CD8-positive, alpha-beta memory T cell (primary cell): ENCODE measurements around the gene IQCH. TPM values are rescaled to one million over a fixed set of nuclear protein-coding genes. Genes with fewer than 3 reads are reported as not detected.

Experiments
- CTCF ChIA-PET: fragments of 350-600 bp; sonication (Branson Sonifier 250); formaldehyde crosslinking; loops from one replicate; lab custom pipeline; 2021; ENCODE audit warnings: antibody characterized with exemption; lab: Charles Lee
- POLR2A ChIA-PET: fragments of 350-600 bp; sonication (Branson Sonifier 250); formaldehyde crosslinking; loops from one replicate; lab custom pipeline; 2021; ENCODE audit warnings: antibody characterized with exemption; lab: Charles Lee
- DNase-seq, 5 donors: peaks; one replicate each; pipeline versions ENCODE4 v3.0.0 to v3.0.0-alpha.2; 2020 to 2022; ENCODE audit warnings: mixed read lengths in 1 of 5
- H3K27ac ChIP-seq: one replicate; pipeline ENCODE4 v1.7.0; 2013; ENCODE audit warnings: low read depth, mild to moderate bottlenecking, low read length, moderate library complexity
- H3K27me3 ChIP-seq: 2 replicates; pipeline ENCODE4 v1.7.0; 2013; ENCODE audit warnings: low read length, mild to moderate bottlenecking; ENCODE audit not compliant: insufficient read depth, poor library complexity, severe bottlenecking
- H3K36me3 ChIP-seq: 2 replicates; pipeline ENCODE4 v1.7.0; 2013; ENCODE audit warnings: mild to moderate bottlenecking, low read length, moderate library complexity; ENCODE audit not compliant: insufficient read depth
- H3K4me1 ChIP-seq: 2 replicates; pipeline ENCODE4 v1.7.0; 2013; ENCODE audit warnings: mild to moderate bottlenecking, low read length, moderate library complexity; ENCODE audit not compliant: insufficient read depth
- H3K4me3 ChIP-seq: 2 replicates; pipeline ENCODE4 v1.7.0; 2013; ENCODE audit warnings: mild to moderate bottlenecking, low read length
- H3K9me3 ChIP-seq: 2 replicates; pipeline ENCODE4 v1.7.0; 2013; ENCODE audit warnings: mild to moderate bottlenecking, low read length
- H3K27ac Mint-ChIP-seq, 8 donors: one replicate each; pipeline ENCODE4 v1.8.0; 2020 to 2021; ENCODE audit warnings: mixed read lengths in 8 of 8, mild to moderate bottlenecking in 6 of 8, inconsistent platforms in 3 of 8, moderate library complexity in 3 of 8
- H3K27me3 Mint-ChIP-seq, 2 donors: one replicate each; pipeline ENCODE4 v1.8.0; 2020 to 2021; ENCODE audit warnings: mixed read lengths in 2 of 2, mild to moderate bottlenecking in 1 of 2, moderate library complexity in 1 of 2
- H3K36me3 Mint-ChIP-seq, 3 donors: one replicate each; pipeline ENCODE4 v1.8.0; 2020 to 2021; ENCODE audit warnings: mixed read lengths in 3 of 3, inconsistent platforms in 1 of 3, mild to moderate bottlenecking in 1 of 3
- H3K4me1 Mint-ChIP-seq, 3 donors: one replicate each; pipeline ENCODE4 v1.8.0; 2020 to 2021; ENCODE audit warnings: mixed read lengths in 3 of 3, inconsistent platforms in 1 of 3, mild to moderate bottlenecking in 1 of 3
- H3K4me3 Mint-ChIP-seq, 7 donors: one replicate each; pipeline ENCODE4 v1.8.0; 2020 to 2021; ENCODE audit warnings: mixed read lengths in 7 of 7, mild to moderate bottlenecking in 6 of 7, moderate library complexity in 4 of 7, inconsistent platforms in 2 of 7
- H3K9me3 Mint-ChIP-seq, 5 donors: one replicate each; pipeline ENCODE4 v1.8.0; 2020 to 2022; ENCODE audit warnings: mixed read lengths in 5 of 5, mild to moderate bottlenecking in 3 of 5, moderate library complexity in 2 of 5, inconsistent platforms in 1 of 5
- polyA plus RNA-seq: library from polyadenylated mRNA; unstranded; fragments of 300-500 nt; fragmentation: Illumina TruSeq; gene quantifications from one replicate; pipeline ENCODE4 v1.2.3, GENCODE V29; 2021
- total RNA-seq, 2 experiments: library from RNA; stranded (reverse); gene quantifications; one replicate each; pipeline ENCODE4 v1.2.3, GENCODE V29; 2021

Gene IQCH
- total RNA-seq = 1 to 10 TPM; 1.0 to 1.3 TPM
- 0.52 TPM for polyA plus RNA-seq

GRCh38 chr15:67254238-67255175 is at the start of gene IQCH, which contains the start of gene AAGAB:
Gene IQCH, plus strand, starts transcription at chr15:67254786. Its CDS starts 111 bp downstream, at chr15:67254897.
Gene AAGAB, minus strand, starts transcription at chr15:67254661. Its CDS starts 30 bp downstream, at chr15:67254631.
- Mint-ChIP-seq H3K27me3 (no peaks in the 10 kb centered on the region), H3K9me3 (no peaks in the 10 kb centered on the region), H3K4me1 (peaks cover 39 to 56% (median 53%) of the 10 kb centered on the region in 3 donors), H3K27ac (peak within 1 kb of the TSS; percentile 82 to 99 (median 94)), H3K36me3 (peaks cover 0 to 12% (median 3%) of the 10 kb centered on the region in 3 donors), H3K4me3 (peak within 1 kb of the TSS; percentile 93 to 99 (median 95))
- no peaks in the 10 kb centered on the region for H3K9me3 ChIP-seq
- CTCF ChIA-PET = interaction anchor here (1.0 to 1.2 kb wide), 2 partner anchors 14 to 120 kb away, joined by 3 to 6 read pairs; no protein-coding TSS in a partner anchor
- POLR2A ChIA-PET = interaction anchor here (0.6 to 1.3 kb wide), 2 partner anchors 14 to 15 kb away, joined by 3 to 5 read pairs; no protein-coding TSS in a partner anchor
- DNase-seq = peak; percentile 93 to 98 (median 96)
- H3K4me3 ChIP-seq = peak within 1 kb of the TSS; percentile 85
- H3K36me3 ChIP-seq = no peaks in the 10 kb centered on the region
- peaks cover 16% of the 10 kb centered on the region for H3K4me1 ChIP-seq
- peak within 1 kb of the TSS; percentile 91 for H3K27ac ChIP-seq
- H3K27me3 ChIP-seq = no peaks in the 10 kb centered on the region

DNA sequence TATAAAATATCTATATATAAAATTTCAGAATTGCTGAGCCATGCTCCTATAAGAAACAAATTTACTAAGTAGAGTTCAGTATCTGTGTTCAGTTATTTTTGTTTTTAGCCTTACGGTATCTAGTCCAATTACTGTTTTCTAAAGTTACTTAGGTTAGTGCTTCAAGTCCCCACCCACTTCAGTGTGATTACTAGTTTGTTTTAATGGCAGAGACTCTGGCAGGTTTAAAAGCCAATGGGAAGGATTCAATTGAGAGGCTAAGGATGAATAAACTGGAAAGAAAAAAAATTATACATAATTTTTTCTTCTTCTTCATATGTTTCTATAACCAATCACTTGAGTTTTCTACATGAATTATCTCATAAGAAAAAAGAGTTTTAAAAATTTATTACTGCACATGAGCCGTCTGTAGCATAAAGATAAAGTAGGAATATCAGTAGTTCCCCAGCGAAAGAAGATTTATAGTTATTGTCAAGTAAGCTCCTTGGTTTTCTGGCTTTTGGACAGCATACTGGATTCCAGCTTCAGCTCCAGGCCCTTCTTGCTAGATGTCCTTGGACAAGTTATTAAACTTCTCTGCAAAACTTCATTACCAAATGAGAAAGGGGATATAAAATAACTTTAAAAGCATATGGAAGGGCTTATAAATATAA is 46.9 kb upstream of the IQCH start:
- H3K27ac ChIP-seq = no peak overlapping the region
- Mint-ChIP-seq H3K4me1 (peaks cover 0 to 4% (median 0%) of the 10 kb centered on the region in 3 donors), H3K27me3 (no peaks in the 10 kb centered on the region), H3K9me3 (no peaks in the 10 kb centered on the region), H3K4me3 (no peak overlapping the region), H3K36me3 (peaks cover 10 to 66% (median 22%) of the 10 kb centered on the region in 3 donors), H3K27ac (no peak overlapping the region)
- CTCF ChIA-PET = no interaction called here
- no peaks in the 10 kb centered on the region for H3K9me3 ChIP-seq
- H3K4me1 ChIP-seq = no peaks in the 10 kb centered on the region
- POLR2A ChIA-PET = no interaction called here
- no peak overlapping the region for H3K4me3 ChIP-seq
- DNase-seq = no peak
- no peaks in the 10 kb centered on the region for H3K27me3 ChIP-seq
- peaks cover 11% of the 10 kb centered on the region for H3K36me3 ChIP-seq

GRCh38 chr15:67208396-67208795 is 46.2 kb upstream of the IQCH start:
- H3K9me3 Mint-ChIP-seq = no peaks in the 10 kb centered on the region
- H3K27me3 Mint-ChIP-seq = no peaks in the 10 kb centered on the region
- H3K4me3 Mint-ChIP-seq = no peak overlapping the region
- Histone ChIP-seq H3K27ac (no peak overlapping the region), H3K27me3 (no peaks in the 10 kb centered on the region), H3K4me3 (no peak overlapping the region), H3K4me1 (no peaks in the 10 kb centered on the region), H3K36me3 (peaks cover 15% of the 10 kb centered on the region), H3K9me3 (no peaks in the 10 kb centered on the region)
- ChIA-PET CTCF (no interaction called here), POLR2A (no interaction called here)
- peaks cover 10 to 62% (median 18%) of the 10 kb centered on the region in 3 donors for H3K36me3 Mint-ChIP-seq
- peak overlapping the region in 2 of 8 donors; percentile 7 to 58 for H3K27ac Mint-ChIP-seq
- DNase-seq = no peak
- peaks cover 0 to 4% (median 0%) of the 10 kb centered on the region in 3 donors for H3K4me1 Mint-ChIP-seq

DNA sequence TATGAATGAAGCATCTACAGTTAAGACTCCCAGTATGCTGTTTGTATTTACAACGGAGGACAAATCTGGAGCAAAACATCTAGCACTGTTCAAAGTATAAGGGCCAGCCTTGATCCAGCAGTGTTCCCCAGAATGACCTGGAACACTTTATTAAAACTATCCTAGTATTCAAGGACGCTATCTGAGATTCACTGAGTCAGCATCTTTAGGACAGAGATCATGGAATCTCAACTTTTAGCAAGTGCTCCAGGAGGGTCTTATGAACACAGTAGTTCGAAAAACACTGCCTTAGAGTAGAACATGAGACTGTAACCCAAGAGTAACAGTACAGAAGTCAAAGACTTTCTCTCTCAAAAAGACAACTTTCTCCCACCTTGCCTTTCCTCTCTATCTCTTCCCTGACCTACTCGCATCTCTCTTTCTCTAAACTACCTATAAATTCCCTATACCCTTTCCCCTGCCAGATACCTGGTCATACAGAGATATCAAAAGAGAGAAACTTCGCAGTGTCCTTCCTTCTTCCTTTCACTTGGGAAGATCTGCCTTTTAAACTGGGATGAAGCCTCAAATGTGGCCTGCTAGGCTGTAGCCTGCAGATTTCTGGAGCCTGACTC is 43.9 kb upstream of the IQCH start:
- ChIA-PET CTCF (interaction anchor here (1.1 kb wide), 2 partner anchors 8 to 30 kb away, joined by 4 read pairs; no protein-coding TSS in a partner anchor), POLR2A (no interaction called here)
- Mint-ChIP-seq H3K27me3 (no peaks in the 10 kb centered on the region), H3K36me3 (peaks cover 7 to 49% (median 10%) of the 10 kb centered on the region in 3 donors), H3K4me3 (no peak overlapping the region), H3K27ac (peak overlapping the region in 2 of 8 donors; percentile 1 to 64), H3K4me1 (peaks cover 0 to 4% (median 0%) of the 10 kb centered on the region in 3 donors), H3K9me3 (no peaks in the 10 kb centered on the region)
- H3K9me3 ChIP-seq = no peaks in the 10 kb centered on the region
- H3K4me3 ChIP-seq = no peak overlapping the region
- no peaks in the 10 kb centered on the region for H3K27me3 ChIP-seq
- H3K4me1 ChIP-seq = no peaks in the 10 kb centered on the region
- peaks cover 8% of the 10 kb centered on the region for H3K36me3 ChIP-seq
- no peak overlapping the region for H3K27ac ChIP-seq
- no peak for DNase-seq

DNA sequence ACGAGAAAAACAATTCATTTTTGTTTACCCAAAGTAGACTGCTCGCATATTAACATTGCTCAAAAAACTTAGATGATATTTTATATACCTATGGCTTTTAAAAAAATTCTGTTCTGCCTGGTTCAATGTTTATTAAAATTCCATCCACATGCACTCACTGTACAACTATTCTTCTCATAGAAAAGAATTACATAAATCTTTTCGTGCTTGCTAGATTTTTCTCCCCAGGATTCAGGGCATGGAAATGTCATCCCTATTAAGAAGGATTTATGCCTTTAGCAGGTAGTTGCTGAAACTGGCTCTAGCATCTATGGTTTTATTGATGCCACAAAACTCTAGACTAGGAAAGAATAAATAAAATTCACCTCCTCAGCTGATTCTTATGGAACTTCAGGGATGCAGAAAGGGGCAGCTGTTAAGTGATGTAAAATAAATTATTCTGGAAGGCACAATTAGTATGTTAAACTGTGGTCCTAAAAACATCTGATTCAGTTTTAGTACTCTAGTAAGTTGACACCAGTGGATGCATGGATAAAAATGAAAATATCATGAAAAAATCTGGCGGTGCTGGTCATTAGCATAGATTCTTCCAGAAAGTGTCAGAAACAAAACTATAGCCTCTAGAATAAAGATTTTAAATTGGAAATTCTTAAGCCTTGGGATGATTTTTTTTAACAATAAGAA is 41.8 kb upstream of the IQCH start:
- Mint-ChIP-seq H3K27ac (no peak overlapping the region), H3K27me3 (no peaks in the 10 kb centered on the region), H3K36me3 (peaks cover 7 to 41% (median 15%) of the 10 kb centered on the region in 3 donors), H3K4me3 (no peak overlapping the region), H3K9me3 (no peaks in the 10 kb centered on the region), H3K4me1 (peaks cover 0 to 4% (median 0%) of the 10 kb centered on the region in 3 donors)
- no peak for DNase-seq
- ChIA-PET CTCF (no interaction called here), POLR2A (no interaction called here)
- Histone ChIP-seq H3K27ac (no peak overlapping the region), H3K36me3 (peaks cover 8% of the 10 kb centered on the region), H3K9me3 (no peaks in the 10 kb centered on the region), H3K4me3 (no peak overlapping the region), H3K27me3 (no peaks in the 10 kb centered on the region), H3K4me1 (no peaks in the 10 kb centered on the region)

DNA sequence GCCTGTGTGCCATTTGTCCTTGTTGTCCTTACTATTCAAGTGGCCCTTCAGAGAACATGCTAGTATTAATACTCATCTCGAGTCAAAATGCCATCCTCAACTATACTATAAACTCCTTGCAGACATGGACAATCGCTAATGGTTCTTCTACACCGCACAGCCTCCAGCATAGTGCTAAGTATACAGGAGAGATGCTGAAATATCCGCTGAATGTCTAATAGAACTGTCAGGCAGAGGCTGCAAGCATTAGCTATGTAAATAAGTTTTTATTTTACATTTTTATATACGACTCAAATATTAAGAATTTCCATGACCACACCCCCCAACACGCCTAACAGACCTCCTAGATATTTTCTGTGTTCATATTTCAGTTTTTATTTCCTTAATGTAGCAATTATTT is 39.5 kb upstream of the IQCH start:
- ChIA-PET POLR2A (no interaction called here), CTCF (no interaction called here)
- H3K4me1 Mint-ChIP-seq = peaks cover 0 to 3% (median 0%) of the 10 kb centered on the region in 3 donors
- no peaks in the 10 kb centered on the region for H3K4me1 ChIP-seq
- no peak overlapping the region for H3K4me3 ChIP-seq
- H3K9me3 Mint-ChIP-seq = no peaks in the 10 kb centered on the region
- no peaks in the 10 kb centered on the region for H3K27me3 Mint-ChIP-seq
- H3K36me3 Mint-ChIP-seq = peaks cover 4 to 42% (median 21%) of the 10 kb centered on the region in 3 donors
- no peaks in the 10 kb centered on the region for H3K9me3 ChIP-seq
- DNase-seq = no peak
- H3K36me3 ChIP-seq = peaks cover 9% of the 10 kb centered on the region
- H3K4me3 Mint-ChIP-seq = no peak overlapping the region
- no peak overlapping the region for H3K27ac ChIP-seq
- H3K27ac Mint-ChIP-seq = no peak overlapping the region
- no peaks in the 10 kb centered on the region for H3K27me3 ChIP-seq

DNA sequence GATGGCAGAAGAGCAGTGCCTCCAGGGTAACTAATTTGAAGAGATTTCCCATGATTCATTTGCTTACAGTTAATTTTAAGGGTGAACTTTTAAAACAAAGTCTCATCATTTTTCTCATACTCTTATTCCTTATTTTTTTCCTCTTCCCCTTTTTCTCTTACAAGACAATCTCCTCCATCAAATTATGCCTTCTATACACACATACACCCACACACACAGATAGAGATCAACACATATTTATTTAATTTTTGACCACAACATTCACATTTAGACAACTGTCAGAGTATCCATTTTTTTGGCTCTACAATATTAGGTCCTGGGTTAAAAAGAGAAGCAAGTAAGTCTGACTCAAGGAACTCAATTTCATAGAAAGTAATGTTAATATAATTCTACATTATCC is 37.7 kb upstream of the IQCH start:
- DNase-seq = no peak
- H3K4me1 ChIP-seq = no peaks in the 10 kb centered on the region
- no peak overlapping the region for H3K27ac Mint-ChIP-seq
- H3K4me1 Mint-ChIP-seq = no peaks in the 10 kb centered on the region
- no peaks in the 10 kb centered on the region for H3K9me3 Mint-ChIP-seq
- H3K27ac ChIP-seq = no peak overlapping the region
- POLR2A ChIA-PET = no interaction called here
- H3K9me3 ChIP-seq = no peaks in the 10 kb centered on the region
- CTCF ChIA-PET = no interaction called here
- H3K36me3 ChIP-seq = peaks cover 12% of the 10 kb centered on the region
- H3K27me3 ChIP-seq = no peaks in the 10 kb centered on the region
- H3K36me3 Mint-ChIP-seq = peaks cover 4 to 45% (median 26%) of the 10 kb centered on the region in 3 donors
- H3K4me3 ChIP-seq = no peak overlapping the region
- no peak overlapping the region for H3K4me3 Mint-ChIP-seq
- H3K27me3 Mint-ChIP-seq = no peaks in the 10 kb centered on the region
